Prostate gland (tissue), 2 donors: ENCODE data around the gene ADAMTSL1. TPM values are rescaled to one million over a fixed set of nuclear protein-coding genes. Genes with fewer than 3 reads are reported as not detected.

Source experiments
- DNase-seq: peaks from one replicate; pipeline ENCODE4 v3.0.0-alpha.2; 2019; ENCODE audit warnings: low spot score
- H3K27ac ChIP-seq, 2 donors: fragments of 200-600 bp; sonication (generic); 2 replicates each; pipeline ENCODE4 v1.5.1; 2017 to 2019
- H3K27me3 ChIP-seq: fragments of 200-600 bp; sonication (generic); replicated peaks from 2 replicates; pipeline ENCODE4 v1.5.1; 2019; ENCODE audit not compliant: insufficient read depth
- H3K36me3 ChIP-seq, 2 donors: fragments of 200-600 bp; sonication (generic); 1 replicate in 1 of 2; 2 replicates in 1 of 2; pipeline versions ENCODE4 v1.5.1 to v1.8.1; 2017 to 2019
- H3K4me1 ChIP-seq: fragments of 200-600 bp; sonication (generic); replicated peaks from 2 replicates; pipeline ENCODE4 v1.5.1; 2019
- H3K4me3 ChIP-seq, 2 donors: fragments of 200-600 bp; sonication (generic); 2 replicates each; pipeline ENCODE4 v1.5.1; 2017 to 2019
- H3K9me3 ChIP-seq: fragments of 200-600 bp; sonication (generic); 2 replicates; pipeline ENCODE4 v1.5.1; 2017
- CTCF ChIP-seq, 4 experiments: fragments of 200-600 bp in 2 of 4; fragments of 450-650 bp in 2 of 4; sonication (generic) in 2 of 4; IDR thresholded peaks; 1 replicate in 3 of 4; 2 replicates in 1 of 4; pipeline ENCODE4 v1.5.1; 2016 to 2019; ENCODE audit warnings: antibody characterized with exemption in 4 of 4, mild to moderate bottlenecking in 2 of 4, moderate library complexity in 2 of 4
- POLR2A ChIP-seq: fragments of 450-650 bp; IDR thresholded peaks from one replicate; pipeline ENCODE4 v1.6.1; 2016; ENCODE audit warnings: antibody characterized with exemption, mild to moderate bottlenecking
- POLR2AphosphoS5 ChIP-seq: sonication (generic); formaldehyde crosslinking; IDR thresholded peaks from one replicate; pipeline ENCODE4 v1.6.1; 2017; ENCODE audit warnings: antibody characterized with exemption
- WGBS: methylation state at CpG from one replicate; pipeline ENCODE4 v1.1.5; 2018; 5-methylcytosine and 5-hydroxymethylcytosine counted together
- intact Hi-C: fragments of 100-400 bp; cut with DNase I; formaldehyde crosslinking; loops from one replicate; pipeline ENCODE4 v1.14.2; 2022
- total RNA-seq, 2 donors: library from RNA; depleted of rRNA; stranded (reverse); fragments of >200 nt; gene quantifications; one replicate each; pipeline ENCODE4 v1.1.0, GENCODE V29; 2016

Gene ADAMTSL1
- total RNA-seq, 2 donors from 2014 or later = 9.8 to 18.1 TPM

- intact Hi-C loops = no loop called here
- H3K4me1 ChIP-seq = no peaks in the 10 kb centered on the region
- no peak overlapping the region for H3K27ac ChIP-seq
- DNase-seq = no peak
- TF ChIP-seq POLR2A = no peak
- TF ChIP-seq POLR2AphosphoS5 = peak; percentile 63
- 36% methylated on average over 6 of the region's 6 CpGs for WGBS
- no peak overlapping the region for H3K4me3 ChIP-seq
- H3K36me3 ChIP-seq = no peaks in the 10 kb centered on the region
- H3K9me3 ChIP-seq = no peaks in the 10 kb centered on the region
- no peaks in the 10 kb centered on the region for H3K27me3 ChIP-seq
These were observed 80.3 kb downstream of the ADAMTSL1 start for GRCh38 chr9:18554244-18554643.

GRCh38 chr9:18555105-18555883 lies 81.3 kb downstream of the ADAMTSL1 start:
- Histone ChIP-seq H3K27ac (no peak overlapping the region), H3K4me1 (no peaks in the 10 kb centered on the region), H3K9me3 (no peaks in the 10 kb centered on the region), H3K27me3 (no peaks in the 10 kb centered on the region), H3K36me3 (no peaks in the 10 kb centered on the region), H3K4me3 (no peak overlapping the region)
- intact Hi-C loops = no loop called here
- 73% methylated on average over 5 of the region's 5 CpGs for WGBS
- TF ChIP-seq CTCF (IDR thresholded peaks at IDR 0.05) (no peak), POLR2A (no peak), POLR2AphosphoS5 (no peak)
- DNase-seq = no peak

GRCh38 chr9:18564018-18564880 lies 90.3 kb downstream of the ADAMTSL1 start:
- no peak overlapping the region for H3K4me3 ChIP-seq
- intact Hi-C loops = no loop called here
- no peak overlapping the region for H3K27ac ChIP-seq
- WGBS = 97% methylated on average over 15 of the region's 15 CpGs
- H3K9me3 ChIP-seq = no peaks in the 10 kb centered on the region
- DNase-seq = no peak
- H3K36me3 ChIP-seq = no peaks in the 10 kb centered on the region
- H3K4me1 ChIP-seq = no peaks in the 10 kb centered on the region
- no peaks in the 10 kb centered on the region for H3K27me3 ChIP-seq
- TF ChIP-seq CTCF (IDR thresholded peaks at IDR 0.05) = no peak
- no peak for TF ChIP-seq POLR2AphosphoS5

GRCh38 chr9:18566121-18566520 lies 92.2 kb downstream of the ADAMTSL1 start:
- no peaks in the 10 kb centered on the region for H3K27me3 ChIP-seq
- no peaks in the 10 kb centered on the region for H3K36me3 ChIP-seq
- H3K4me3 ChIP-seq = no peak overlapping the region
- no peaks in the 10 kb centered on the region for H3K4me1 ChIP-seq
- intact Hi-C loops = no loop called here
- H3K9me3 ChIP-seq = no peaks in the 10 kb centered on the region
- TF ChIP-seq POLR2A (no peak), POLR2AphosphoS5 (peak; percentile 50), CTCF (IDR thresholded peaks at IDR 0.05) (no peak)
- no peak for DNase-seq
- 27% methylated on average over 5 of the region's 5 CpGs for WGBS
- H3K27ac ChIP-seq = no peak overlapping the region

- WGBS = 20% methylated on average over 4 of the region's 4 CpGs
These were observed 95.0 kb downstream of the ADAMTSL1 start for GRCh38 chr9:18568973-18569372.

More at GRCh38 chr9:18568973-18569372, 95.0 kb downstream of the ADAMTSL1 start:
- H3K4me1 ChIP-seq = no peaks in the 10 kb centered on the region
- DNase-seq = no peak
- intact Hi-C loops = no loop called here
- H3K27ac ChIP-seq = no peak overlapping the region
- H3K36me3 ChIP-seq = no peaks in the 10 kb centered on the region
- H3K9me3 ChIP-seq = no peaks in the 10 kb centered on the region
- H3K27me3 ChIP-seq = no peaks in the 10 kb centered on the region
- no peak overlapping the region for H3K4me3 ChIP-seq
- TF ChIP-seq POLR2AphosphoS5 = no peak
- TF ChIP-seq CTCF (IDR thresholded peaks at IDR 0.05) = no peak
- TF ChIP-seq POLR2A = no peak
